NCI-H2227 (cell line): ENCODE results near the gene HOXD9.

Experiments
- DNase-seq: peaks from one replicate; lab custom pipeline; 2025; ENCODE audit not compliant: unreplicated experiment; lab: John Stamatoyannopoulos, UW

Gene HOXD9

DNA sequence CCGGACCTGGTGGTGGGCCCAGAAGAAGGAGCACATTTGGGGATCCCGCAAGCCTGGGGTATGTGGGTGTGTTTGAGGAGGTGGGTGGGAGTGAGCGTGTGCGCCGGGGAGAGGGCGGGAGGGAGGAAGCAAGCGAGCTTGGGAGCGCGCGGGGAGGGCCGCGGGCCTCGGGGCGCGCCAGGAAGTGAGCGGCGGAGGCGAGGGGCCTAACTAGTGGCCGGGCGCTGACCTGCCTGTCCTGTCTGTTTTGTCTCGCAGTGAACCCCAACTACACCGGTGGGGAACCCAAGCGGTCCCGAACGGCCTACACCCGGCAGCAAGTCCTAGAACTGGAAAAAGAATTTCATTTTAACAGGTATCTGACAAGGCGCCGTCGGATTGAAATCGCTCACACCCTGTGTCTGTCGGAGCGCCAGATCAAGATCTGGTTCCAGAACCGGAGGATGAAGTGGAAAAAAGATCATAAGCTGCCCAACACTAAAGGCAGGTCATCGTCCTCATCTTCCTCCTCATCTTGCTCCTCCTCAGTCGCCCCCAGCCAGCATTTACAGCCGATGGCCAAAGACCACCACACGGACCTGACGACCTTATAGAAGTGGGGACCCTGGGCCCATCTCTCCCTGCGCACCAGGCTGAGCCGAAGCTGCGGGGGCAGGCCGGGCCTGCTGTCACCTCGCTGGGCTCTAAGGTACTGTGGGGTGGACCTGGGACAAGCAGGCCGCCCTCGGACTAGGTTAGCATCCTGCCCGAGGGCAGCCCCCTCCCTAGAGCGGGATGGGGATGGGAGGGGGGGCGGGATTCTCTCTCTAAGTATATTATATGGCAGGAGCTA, 30.0 kb downstream of the HOXD9 start:
- no peak for DNase-seq

DNA sequence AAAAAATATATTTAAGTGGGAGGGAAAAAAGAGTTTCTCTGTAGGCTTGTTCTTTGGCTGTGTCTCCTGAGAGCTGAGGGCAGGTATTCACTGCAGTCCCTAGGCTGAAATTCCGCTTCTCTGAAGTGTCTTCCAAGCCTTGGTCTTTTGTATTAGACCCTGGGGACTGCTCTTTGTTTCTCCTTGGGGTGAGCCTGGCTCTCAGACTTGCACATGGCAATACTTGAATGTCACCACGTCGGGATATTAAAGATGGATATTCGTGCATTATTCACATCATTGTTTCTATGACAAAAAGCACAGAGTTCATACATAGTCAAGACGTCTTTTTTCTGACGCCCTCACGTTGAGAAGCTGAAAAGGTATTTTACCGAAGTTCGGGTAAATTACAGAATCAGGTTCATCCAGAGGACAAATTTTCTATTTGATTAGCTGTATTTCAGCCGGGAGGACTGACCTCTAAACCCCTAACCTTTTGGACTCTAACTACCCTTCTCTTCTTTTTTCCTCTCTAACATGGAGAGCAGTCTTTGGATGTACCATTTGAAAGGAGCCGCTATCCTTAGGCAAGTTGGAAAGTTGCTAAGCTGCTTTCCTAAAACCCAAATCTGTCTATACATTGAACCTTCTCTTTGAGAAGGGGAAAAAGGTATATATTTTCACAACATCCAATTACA, 32.2 kb downstream of the HOXD9 start:
- DNase-seq: no peak

DNA sequence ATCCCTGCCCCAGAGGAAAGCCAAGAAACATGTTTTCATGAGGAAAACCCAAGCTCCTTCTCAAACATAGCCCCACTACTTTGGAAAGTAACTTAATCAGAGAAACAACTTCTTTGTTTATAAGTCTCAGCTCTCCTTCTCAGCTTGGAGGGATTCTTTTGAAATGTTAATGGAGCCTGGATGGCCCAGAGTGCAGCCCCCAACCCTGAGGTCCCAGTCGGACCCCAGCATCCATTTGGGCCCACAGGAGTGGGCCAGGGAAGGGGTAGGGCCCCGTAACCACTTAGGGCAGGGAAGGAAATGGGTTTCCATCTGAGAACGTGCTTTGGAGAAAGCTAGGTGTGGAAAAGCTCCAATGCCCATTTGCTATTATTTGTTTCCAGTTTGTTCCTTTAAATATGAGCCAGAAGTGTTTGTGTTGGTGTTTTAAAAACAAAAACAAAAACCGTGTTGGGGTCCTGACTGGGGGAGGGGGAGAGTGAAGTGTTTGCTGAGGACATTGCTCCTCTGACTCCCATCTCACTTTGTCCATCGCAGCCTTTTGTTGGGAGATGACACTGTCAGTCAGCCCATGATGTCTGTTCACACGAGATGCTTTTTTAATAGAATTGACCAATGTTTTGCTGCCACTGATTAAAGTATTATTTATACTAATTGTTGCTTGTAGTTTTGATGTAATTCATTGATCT, 33.0 kb downstream of the HOXD9 start:
- DNase-seq: no peak

DNA sequence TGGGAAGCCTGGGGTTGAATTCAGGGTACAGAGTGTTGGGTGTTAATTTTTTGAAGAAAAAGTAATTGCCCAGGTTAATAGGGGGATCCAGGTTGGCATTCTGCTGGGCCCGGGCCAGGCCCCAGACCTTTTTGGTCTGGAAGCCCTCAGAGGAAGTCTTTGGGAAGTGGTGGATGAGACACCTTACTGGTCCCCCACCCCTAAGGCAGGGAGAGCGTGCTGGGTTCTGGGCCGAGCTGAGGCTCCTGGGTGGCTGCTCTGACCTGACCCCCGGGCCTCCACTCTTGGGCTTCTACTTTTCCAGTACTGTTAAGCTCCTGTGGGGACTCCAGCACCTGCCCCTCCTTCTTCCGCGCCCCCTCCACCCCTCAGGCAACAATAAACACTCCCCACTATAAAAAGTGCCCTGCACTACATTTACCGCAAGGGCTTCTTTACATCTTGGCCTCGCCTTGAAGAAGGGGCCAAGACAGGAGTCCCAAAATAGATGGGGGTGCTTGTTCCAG, 33.8 kb downstream of the HOXD9 start:
- DNase-seq: no peak

DNA sequence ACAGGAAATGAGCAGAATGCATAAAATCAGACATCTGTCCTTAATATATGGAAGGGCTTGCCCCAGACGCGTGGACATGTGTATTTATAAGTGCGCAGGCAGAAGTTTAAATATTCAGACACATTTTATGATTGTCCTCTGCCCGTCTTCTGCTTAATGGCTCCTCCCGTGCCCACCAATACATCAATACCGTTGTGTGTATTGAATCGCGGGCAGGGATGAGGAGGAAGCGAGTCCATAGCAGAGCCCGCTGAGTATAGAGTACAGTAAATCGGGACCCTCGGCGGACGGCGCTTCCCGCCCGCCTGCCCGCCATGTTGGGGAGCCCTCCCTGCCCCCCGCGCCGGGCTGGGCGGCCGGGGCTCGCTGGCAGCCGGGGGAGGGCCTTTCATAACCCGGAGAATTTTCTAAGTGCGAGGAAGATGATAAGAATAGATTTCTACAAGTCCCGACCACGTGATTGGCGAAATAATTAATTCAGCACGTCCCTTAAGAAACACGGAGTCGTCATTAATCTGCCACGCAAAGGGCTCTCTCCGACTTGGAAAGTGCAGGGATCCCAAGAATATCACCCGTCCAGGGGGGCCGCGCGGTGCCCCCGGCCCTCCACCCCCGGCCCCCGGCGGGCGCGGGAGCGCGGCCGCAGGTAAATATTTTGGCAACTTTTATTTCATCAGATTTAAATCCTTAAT, 34.4 kb downstream of the HOXD9 start, which contains the start of gene HOXD3:
TSS of gene HOXD3 (plus strand) at position 501 of the 692 bp plus-strand sequence. CDS start 11,808 bp downstream, outside the sequence.
- no peak for DNase-seq

DNA sequence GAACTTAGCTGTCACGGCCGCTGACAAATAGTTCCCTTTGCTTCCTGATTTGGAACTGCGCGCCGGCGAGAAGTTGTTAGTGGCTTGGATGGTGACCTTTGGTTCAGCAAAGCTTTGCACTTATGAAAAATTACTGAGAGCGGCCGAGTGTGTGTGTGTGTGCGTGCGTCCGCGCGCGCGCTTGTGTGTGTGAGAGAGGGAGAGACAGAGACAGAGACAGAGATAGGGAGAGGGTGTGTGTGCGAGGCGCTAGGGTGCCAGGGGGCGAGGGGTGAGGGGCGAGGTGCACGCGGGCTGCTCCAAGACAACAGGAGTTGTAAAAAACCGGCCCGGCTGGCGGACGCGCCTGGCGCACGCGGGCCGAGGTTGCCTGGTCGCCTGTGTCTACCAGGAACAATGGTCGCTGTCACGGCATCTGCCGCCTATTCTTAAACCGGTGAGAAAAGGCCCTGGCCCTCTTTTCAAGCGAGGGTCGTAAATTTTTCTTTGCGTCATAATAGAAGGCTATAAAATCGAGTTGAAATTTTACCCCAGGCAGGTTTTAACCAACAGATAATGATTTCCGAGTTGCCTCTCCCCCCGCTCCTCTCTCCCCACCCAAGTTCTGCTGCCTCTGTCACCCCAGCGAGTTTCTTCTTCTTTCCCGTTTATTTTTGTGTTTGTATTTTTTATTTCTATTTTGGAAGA, 35.1 kb downstream of the HOXD9 start:
- DNase-seq: no peak

DNA sequence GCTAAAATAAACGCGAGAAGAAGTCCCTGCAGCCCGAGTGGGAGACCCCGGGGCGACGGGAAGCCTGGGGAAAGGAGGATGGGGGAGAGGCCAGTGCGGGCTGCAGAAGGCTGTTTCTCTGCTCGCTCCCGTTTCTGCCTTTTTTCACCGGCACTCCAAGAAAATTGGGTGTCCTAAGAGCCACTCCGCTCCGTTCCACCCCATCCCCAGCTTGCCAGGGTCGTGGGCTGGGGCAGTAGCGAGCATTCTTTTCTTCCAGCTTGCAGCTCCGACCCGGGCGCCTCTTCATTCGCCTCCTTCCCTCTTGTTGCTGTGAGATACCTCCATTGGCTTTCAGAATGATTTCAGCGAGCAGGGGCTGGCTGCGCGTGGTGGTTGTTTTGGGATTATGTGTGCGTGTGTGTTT, 35.7 kb downstream of the HOXD9 start:
- no peak for DNase-seq

DNA sequence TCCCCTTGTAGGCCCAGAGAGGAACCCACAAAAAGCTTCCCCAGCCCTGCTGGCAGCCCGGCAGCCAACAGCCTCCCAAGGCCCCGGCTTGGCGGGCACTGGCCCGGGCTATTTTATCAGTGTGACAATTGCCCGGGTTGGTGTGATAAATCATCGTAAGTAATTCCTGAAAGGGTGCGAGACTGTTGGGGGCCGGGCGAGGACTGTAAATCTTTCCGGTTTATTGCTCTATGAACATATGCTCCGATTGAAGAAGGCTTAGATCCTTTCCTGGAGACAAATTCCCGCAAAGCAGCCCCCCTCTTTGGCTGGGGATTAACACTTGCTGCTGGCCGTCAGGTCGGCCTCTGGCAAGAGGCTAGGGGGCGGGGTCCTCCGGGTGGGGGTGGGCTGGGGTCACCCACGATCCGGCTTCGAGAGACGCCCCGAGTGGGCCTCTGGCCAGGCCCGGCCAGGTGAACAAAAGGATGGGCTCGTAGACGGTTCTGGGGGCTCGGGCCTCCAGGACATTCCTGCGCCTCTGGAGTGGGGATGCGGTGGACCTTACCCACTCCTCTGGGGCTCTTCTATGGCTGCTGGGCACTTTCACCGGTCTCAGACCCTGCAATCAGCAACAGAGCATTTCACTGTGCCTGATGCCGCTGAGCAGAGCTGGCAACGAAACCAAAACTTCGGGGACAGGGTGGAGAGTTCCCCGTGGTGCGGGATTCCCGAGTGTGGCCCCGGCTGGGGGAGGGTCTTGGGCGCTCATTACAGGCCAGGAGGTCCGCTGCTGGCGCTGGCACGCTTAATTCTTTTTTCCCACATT, 36.5 kb downstream of the HOXD9 start:
- no peak for DNase-seq

DNA sequence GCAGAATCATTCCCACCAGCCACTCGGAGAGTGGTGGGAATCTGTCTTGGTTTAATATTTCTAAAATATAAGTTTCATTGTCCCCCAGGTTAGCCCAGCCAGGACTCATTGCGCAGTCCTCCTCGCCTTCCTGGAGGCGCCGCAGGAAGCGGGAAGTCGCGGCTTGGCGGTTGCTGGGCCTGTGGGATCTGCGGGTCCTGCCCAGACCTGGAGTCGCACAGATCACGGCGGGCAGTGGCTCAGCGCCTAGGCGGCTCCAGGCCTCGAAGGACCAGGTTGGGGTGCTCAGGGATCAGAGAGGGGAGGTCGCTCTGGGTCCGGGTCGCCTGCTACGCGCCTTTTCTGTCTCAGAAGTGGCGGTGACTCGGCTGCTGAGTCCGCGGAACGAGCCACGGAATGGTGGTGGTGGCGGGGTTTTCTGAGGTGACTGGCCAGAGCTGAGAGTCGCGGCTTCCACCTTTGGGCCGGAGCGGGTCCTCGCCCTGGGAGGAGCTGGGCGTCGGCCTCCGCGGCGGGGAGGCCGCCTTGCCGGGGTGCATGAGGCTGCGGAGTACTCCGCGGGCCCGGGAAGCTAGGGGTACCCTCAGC, 37.2 kb downstream of the HOXD9 start:
- no peak for DNase-seq

DNA sequence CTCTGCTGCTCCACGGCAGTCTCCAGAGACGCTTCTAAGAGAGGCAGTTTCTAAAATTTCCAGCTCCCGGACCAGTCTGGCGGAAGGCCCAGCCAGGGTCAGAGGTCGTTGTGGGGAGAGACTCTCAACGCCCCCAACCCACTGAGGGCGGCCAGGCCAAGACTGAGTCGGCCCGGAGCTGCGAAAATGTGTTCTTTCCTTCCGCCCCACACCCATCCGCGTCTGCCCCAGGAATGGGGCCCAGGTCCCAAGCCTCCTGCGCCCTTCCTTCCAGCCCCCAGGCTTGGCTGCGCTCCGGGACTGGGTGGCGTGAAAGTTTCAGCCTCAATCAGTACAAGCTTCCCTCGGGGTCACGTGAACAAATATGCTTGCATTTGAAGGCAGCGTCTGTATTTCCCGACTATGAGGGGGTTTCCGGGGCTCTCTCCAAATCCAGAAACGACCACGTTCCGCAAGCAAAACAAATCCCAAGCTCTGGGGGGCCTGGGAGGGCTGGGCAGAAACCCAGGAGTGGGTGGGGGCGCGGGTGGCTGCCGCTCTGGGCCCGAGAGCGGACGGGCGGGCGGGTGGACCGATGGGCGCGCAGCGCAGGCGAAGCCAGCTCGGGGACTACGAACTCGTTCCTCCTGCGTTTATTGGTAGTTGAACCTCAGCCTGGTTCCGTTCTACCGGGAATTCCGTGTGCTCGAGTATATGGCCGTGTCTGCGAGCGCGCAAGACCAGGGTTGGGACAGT, 37.9 kb downstream of the HOXD9 start:
- no peak for DNase-seq

DNA sequence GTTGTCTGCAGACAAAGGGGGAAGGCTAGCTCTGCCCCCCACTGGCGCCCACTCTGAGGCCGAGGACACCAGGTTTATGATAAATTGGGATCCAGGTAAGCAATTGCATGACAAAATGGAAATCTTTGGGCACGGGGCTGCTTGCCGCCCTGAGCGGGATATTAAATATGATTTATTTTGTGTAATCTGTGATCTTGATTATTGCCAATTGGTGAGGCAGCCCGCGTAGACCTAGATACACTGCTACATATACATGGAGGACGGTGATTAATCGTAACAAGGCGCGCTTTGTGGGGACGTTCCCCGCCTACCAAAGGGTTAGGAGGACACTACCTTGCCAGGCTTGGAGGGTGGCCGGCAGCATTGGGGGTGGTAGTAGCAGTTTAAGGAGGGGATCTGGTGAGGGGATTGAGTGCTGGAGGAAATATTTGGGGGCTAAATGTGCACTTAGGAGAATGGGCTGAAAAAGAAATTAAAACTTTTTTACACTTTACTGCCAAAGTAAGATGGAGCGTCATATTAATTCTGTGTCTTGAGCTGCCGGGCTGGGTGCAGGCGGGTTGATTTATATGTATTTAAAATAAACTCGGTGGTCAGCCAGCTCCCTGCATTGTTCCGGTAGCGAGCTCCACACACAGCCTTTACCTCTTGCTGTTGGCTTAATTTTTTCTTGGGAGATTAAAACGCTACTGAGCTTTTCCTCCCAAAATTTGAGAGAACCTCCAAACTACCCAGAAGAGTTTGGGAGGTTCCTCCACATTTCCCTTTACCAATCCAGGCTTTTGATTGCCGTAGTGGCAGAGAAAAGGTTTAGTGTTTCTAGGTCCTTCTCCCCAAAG, 38.7 kb downstream of the HOXD9 start:
- DNase-seq: no peak

DNA sequence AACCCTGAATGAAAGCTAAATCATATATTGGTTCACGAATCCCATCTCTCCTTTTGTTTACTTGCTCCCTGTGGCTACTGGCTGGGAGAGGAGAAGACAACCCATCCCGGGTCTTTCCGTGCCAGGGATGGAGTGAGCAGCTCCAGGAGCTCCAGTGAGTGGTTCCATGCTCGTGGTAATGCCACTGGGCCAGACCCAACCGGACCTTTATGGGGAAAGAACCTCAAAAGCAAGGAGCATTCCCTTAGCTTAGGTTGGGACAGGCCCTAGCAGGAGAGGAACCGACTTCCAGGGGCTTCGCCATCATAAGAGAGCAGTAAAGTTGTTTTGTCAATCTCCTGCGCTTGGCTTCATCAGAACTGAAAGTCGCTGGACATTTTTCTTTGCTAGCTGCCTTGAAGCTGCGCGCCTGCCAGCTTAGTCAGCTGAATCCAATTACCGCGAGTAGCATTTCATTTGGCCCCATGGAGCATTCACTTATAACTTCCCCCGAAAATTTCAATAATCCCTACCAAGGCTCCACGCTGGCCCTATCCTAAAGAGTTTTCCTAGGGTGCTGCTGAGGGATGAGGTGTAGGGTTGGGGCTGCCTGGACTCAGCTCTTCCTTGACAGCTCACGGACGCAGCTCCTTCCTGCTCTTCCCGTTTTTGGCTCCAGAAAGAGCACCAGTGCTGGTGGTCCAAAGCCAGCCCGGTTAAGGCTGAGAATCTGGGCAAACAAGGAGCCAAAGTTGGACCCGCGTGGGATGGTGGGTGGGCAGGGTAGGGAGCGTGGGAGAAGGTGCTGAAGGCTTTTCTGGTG, 39.5 kb downstream of the HOXD9 start:
- no peak for DNase-seq

DNA sequence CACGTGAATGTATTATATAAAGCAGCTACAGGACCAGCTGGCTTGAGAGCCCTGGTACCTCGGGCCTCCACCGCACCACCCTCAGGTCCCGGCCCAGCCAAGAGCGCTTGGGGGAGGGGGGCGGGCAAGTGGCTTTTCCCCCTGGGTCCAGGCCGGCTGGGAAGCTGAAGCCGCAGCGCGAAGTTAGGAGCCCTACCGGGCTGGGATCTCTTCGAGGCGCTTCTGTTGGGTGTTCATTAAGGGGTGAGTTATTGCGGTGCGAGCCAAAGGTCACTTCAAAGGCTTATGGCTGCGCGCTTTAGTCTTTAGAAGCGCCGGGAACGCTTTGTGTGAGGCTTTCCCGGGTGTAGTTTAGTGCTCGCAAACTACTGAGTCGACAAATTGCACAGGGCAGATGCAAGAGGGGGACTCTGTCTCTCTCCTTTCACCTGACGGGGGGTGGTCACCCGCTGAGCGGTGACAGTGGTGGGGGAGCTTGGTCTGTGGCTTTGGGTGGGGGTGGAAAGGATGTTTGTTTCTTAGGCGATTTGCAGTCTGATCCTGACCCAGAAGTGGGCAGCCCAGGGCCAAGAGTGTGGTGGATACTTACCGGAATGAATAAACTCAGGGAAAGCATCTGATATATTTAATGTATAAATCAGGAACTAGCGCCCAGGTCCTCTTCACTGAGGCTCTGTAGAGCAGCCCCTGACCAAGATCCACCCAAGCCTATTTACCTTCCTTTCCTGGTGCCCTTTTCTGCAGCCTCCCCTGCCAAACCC, 40.6 kb downstream of the HOXD9 start:
- DNase-seq: no peak

DNA sequence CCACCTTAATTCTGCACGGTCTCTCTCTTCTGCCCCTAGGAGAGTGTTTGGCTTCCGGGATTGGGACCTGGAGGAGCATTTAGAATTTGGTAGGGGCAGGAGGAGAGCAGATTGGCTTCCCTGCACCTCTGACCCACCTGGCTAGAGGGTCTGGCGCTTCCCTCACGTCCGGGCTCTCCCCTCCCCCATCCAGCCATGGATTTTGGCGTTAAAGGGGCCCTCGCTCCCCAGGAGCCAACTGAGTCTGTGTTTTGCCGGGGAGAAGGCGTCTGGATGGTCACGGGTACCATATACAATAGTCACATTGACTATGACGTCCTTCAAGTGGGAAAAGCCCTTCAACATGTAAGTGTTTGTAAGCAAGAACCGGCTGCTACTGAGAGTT, 41.1 kb downstream of the HOXD9 start:
- DNase-seq: no peak

DNA sequence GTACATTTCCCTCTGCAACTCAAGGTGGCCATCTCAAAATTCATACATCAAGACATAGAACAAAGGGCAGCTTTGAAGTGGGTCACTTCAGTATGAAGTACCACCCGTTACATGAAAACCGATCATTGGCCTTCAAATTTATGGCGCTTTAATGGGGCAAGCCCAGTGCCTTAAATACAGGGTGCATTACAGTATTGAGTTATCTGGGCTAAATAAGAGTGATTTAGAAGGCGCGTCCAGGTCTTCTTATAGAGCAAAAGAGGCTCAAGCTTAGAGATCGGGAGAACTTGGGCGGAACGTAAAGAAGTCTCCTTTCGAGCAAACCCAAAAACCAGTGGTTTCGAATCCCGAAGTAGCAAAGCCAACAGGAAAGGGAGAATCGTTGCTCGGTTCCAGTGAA, 41.7 kb downstream of the HOXD9 start:
- no peak for DNase-seq
